BE2C (cell line): ENCODE data around the gene PFAS.

ENCODE experiments used
- DNase-seq: peaks from one replicate; pipeline ENCODE4 v3.0.0-alpha.2; 2020
- H3K27me3 ChIP-seq: fragments of 250-450 bp; sonication (Bioruptor Pico); 2 replicates; pipeline ENCODE4 v1.5.1; 2020; ENCODE audit warnings: mild to moderate bottlenecking
- H3K36me3 ChIP-seq: fragments of 250-450 bp; sonication (Bioruptor Pico); 2 replicates; pipeline ENCODE4 v1.5.1; 2020; ENCODE audit warnings: mild to moderate bottlenecking
- H3K4me1 ChIP-seq: fragments of 250-450 bp; sonication (Bioruptor Pico); 2 replicates; pipeline ENCODE4 v1.5.1; 2020
- H3K4me3 ChIP-seq: 2 replicates; pipeline ENCODE4 v1.5.1; 2011; ENCODE audit warnings: low read depth, low read length
- H3K9me3 ChIP-seq: fragments of 250-450 bp; sonication (Bioruptor Pico); 2 replicates; pipeline ENCODE4 v1.5.1; 2020
- CTCF ChIP-seq: IDR thresholded peaks from 2 replicates; pipeline ENCODE4 v1.5.1; 2012; ENCODE audit warnings: mild to moderate bottlenecking, low read depth, low read length

Gene PFAS

GRCh38 chr17:8315764-8316217 lies 66.7 kb downstream of the PFAS start:
- H3K4me3 ChIP-seq, result no peak overlapping the region
- no peaks in the 10 kb centered on the region for H3K36me3 ChIP-seq
- H3K27me3 ChIP-seq, result peaks cover 28% of the 10 kb centered on the region
- DNase-seq, result no peak
- H3K9me3 ChIP-seq, result no peaks in the 10 kb centered on the region
- no peaks in the 10 kb centered on the region for H3K4me1 ChIP-seq
- TF ChIP-seq CTCF, result no peak

- Histone ChIP-seq H3K36me3 (no peaks in the 10 kb centered on the region), H3K27me3 (peaks cover 28% of the 10 kb centered on the region), H3K9me3 (no peaks in the 10 kb centered on the region), H3K4me3 (no peak overlapping the region), H3K4me1 (no peaks in the 10 kb centered on the region)
- no peak for DNase-seq
- TF ChIP-seq CTCF, result no peak
Measured at GRCh38 chr17:8318010-8318935, 69.2 kb downstream of the PFAS start.
